ENCODE measurements around the gene IDH1. TPM values are rescaled to one million over a fixed set of nuclear protein-coding genes. Genes with fewer than 3 reads are reported as not detected.
"Not testable (repeated sequence)": the region's sequence is repeated elsewhere in the genome, so short reads cannot be mapped to it uniquely, and the experiment has no call there.

IDH1 gene
- total and polyA plus RNA-seq, 3 donors from 2014 or later: 80.0 to 120 (median 93.4) TPM

DNA sequence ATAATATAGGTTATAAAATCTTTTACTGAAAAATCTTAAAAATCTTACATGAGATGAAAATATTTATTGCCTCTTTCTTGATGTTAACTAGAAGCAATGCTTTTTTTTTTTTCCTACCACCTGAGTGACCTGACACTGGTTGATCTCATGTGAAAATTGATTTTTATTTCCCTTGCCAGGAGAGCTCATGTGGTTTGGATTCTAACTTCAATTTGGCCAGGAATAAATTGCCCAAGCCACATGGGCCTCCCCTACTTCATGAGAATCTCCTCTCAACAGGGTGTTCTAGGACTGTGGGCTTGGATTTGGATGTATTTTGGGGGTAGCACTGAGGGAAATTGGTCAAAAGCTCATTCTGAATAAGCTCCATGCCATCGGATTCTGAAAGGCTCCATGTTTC, 20.1 kb downstream of the IDH1 start:
- intact Hi-C loops (cut with DNase I; ENCODE audit: low total_unique reads): no loop called here
- Histone ChIP-seq H3K27ac (no peak overlapping the region), H3K27me3 (no peaks in the 10 kb centered on the region), H3K36me3 (ENCODE audit: low read depth, missing control alignments) (no peaks in the 10 kb centered on the region), H3K4me3 (no peak overlapping the region), H3K4me1 (no peaks in the 10 kb centered on the region), H3K9me3 (no peaks in the 10 kb centered on the region)
- TF ChIP-seq POLR2A (IDR thresholded peaks at IDR 0.05): no peak
- TF ChIP-seq, protein P1, sequence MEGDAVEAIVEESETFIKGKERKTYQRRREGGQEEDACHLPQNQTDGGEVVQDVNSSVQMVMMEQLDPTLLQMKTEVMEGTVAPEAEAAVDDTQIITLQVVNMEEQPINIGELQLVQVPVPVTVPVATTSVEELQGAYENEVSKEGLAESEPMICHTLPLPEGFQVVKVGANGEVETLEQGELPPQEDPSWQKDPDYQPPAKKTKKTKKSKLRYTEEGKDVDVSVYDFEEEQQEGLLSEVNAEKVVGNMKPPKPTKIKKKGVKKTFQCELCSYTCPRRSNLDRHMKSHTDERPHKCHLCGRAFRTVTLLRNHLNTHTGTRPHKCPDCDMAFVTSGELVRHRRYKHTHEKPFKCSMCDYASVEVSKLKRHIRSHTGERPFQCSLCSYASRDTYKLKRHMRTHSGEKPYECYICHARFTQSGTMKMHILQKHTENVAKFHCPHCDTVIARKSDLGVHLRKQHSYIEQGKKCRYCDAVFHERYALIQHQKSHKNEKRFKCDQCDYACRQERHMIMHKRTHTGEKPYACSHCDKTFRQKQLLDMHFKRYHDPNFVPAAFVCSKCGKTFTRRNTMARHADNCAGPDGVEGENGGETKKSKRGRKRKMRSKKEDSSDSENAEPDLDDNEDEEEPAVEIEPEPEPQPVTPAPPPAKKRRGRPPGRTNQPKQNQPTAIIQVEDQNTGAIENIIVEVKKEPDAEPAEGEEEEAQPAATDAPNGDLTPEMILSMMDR (IDR thresholded peaks at IDR 0.05): no peak
- 89% methylated on average over 1 of the region's 1 CpG; no CpG with 5 or more reads in 1 of the 2 donors for WGBS, 2 donors
- no peak for DNase-seq

DNA sequence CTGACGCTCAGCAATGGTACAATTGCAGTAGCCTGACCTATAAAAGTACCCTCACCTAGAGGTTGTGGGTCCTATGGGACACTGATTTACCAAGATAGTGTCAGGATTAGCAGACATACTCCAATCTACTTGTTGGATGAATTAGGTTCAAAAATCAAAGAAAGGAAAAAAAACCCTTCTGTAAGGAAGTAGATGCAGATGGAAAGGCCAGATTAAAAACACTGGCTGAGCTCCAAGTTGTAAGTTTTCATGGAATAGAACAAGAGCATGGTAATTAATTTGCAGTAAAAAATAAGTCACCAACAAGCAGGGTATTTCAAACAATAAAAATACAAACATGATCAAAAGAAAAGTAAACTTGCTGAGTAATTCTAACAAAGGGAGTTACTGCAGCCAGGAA, 26.4 kb downstream of the IDH1 start:
- intact Hi-C loops (cut with DNase I; ENCODE audit: low total_unique reads): no loop called here
- no peak for DNase-seq
- no peak overlapping the region for H3K4me3 ChIP-seq
- no peaks in the 10 kb centered on the region for H3K4me1 ChIP-seq
- no peaks in the 10 kb centered on the region for H3K27me3 ChIP-seq
- 73 to 74% methylated on average over 1 of the region's 1 CpG for WGBS, 2 donors
- TF ChIP-seq POLR2A (IDR thresholded peaks at IDR 0.05): no peak
- TF ChIP-seq, protein P1 (IDR thresholded peaks at IDR 0.05): no peak
- no peaks in the 10 kb centered on the region for H3K36me3 ChIP-seq (ENCODE audit: low read depth, missing control alignments)
- H3K9me3 ChIP-seq: no peaks in the 10 kb centered on the region
- H3K27ac ChIP-seq: no peak overlapping the region

DNA sequence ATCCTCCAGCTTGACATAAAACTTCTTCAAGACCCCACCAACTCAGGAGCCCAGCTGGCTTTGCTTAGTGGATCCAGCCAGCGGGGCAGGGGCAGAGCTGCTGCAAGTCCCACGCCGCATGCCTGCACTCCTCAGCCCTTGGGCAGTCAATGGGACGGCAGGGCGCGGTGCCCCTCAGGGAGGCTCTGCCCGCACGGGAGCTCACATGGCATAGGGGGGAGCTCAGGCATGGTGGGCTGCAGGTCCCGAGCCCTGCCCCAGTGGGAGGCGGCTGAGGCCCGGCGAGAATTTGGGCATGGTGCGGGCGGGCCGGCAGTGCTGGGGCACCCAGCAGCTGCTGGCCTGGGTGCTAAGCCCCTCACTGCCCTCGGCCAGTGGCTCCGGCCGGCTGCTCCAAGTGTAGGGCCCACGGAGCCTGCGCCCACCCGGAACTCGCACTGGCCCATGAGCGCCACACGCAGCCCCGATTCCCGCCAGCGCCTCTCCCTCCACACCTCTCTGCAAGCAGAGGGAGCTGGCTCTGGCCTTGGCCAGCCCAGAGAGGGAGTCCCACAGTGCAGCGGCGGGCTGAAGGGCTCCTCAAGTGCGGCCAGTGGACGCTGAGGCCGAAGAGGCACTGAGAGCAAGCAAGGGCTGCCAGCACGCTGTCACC, 27.2 kb downstream of the IDH1 start:
- no peak overlapping the region for H3K4me3 ChIP-seq
- DNase-seq: no peak
- TF ChIP-seq POLR2A (IDR thresholded peaks at IDR 0.05): no peak
- TF ChIP-seq, protein P1 (IDR thresholded peaks at IDR 0.05): no peak
- no peaks in the 10 kb centered on the region for H3K27me3 ChIP-seq
- H3K27ac ChIP-seq: no peak overlapping the region
- no peaks in the 10 kb centered on the region for H3K36me3 ChIP-seq (ENCODE audit: low read depth, missing control alignments)
- WGBS, 2 donors: 89 to 100% methylated on average over 2 to 30 of the region's 33 CpGs
- no peaks in the 10 kb centered on the region for H3K9me3 ChIP-seq
- intact Hi-C loops (cut with DNase I; ENCODE audit: low total_unique reads): no loop called here
- no peaks in the 10 kb centered on the region for H3K4me1 ChIP-seq

DNA sequence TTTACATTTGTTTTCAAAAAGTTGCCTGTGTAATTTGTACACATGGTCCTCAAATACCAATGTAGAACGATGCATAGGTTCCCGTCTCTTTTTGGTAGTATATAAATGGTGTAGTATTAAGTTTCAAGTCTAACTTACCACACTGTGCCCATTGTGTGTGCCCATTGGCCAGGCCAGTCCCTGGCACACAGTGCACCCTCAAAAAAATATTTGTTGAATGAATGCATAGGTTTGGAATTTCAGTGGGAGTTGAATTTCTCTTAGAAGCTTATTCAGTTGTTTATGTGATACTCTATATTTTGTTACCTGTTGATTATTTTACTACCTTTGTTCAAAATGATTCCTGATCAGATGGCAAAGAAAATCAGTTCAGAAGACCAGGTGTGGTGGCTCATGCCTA, 30.1 kb downstream of the IDH1 start:
- no peak for DNase-seq
- Histone ChIP-seq H3K36me3 (ENCODE audit: low read depth, missing control alignments) (no peaks in the 10 kb centered on the region), H3K27me3 (no peaks in the 10 kb centered on the region), H3K4me3 (no peak overlapping the region), H3K4me1 (no peaks in the 10 kb centered on the region), H3K9me3 (no peaks in the 10 kb centered on the region), H3K27ac (no peak overlapping the region)
- no peak for TF ChIP-seq POLR2A (IDR thresholded peaks at IDR 0.05)
- TF ChIP-seq, protein P1 (IDR thresholded peaks at IDR 0.05): no peak
- intact Hi-C loops (cut with DNase I; ENCODE audit: low total_unique reads): no loop called here
- 96 to 98% methylated on average over 2 of the region's 2 CpGs for WGBS, 2 donors

DNA sequence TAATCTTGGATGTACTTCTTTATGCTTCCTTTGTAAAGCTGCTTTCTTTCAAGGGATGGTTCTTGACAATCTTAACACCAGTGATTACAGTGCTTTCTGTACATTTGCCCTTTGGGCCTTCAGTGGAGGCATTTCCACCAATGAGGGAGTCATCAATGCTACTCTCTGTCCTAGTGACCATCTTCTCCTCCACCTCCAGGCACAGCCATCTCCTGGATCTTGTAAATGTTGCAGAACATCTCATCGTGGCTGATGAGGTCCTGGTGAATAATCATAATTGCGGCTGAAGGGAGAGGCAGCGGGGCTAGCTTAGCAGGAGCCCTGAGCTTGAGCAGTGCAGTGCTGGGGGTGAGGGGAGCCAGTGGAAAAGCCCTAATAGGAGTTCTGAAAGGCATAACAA, 32.5 kb downstream of the IDH1 start:
- no peaks in the 10 kb centered on the region for H3K4me1 ChIP-seq
- no peaks in the 10 kb centered on the region for H3K36me3 ChIP-seq (ENCODE audit: low read depth, missing control alignments)
- DNase-seq: no peak
- intact Hi-C loops (cut with DNase I; ENCODE audit: low total_unique reads): no loop called here
- WGBS, 2 donors: 91 to 94% methylated on average over 3 of the region's 3 CpGs
- no peak overlapping the region for H3K4me3 ChIP-seq
- TF ChIP-seq, protein P1 (IDR thresholded peaks at IDR 0.05): no peak
- TF ChIP-seq POLR2A (IDR thresholded peaks at IDR 0.05): no peak
- H3K27me3 ChIP-seq: no peaks in the 10 kb centered on the region
- H3K27ac ChIP-seq: no peak overlapping the region
- H3K9me3 ChIP-seq: no peaks in the 10 kb centered on the region

DNA sequence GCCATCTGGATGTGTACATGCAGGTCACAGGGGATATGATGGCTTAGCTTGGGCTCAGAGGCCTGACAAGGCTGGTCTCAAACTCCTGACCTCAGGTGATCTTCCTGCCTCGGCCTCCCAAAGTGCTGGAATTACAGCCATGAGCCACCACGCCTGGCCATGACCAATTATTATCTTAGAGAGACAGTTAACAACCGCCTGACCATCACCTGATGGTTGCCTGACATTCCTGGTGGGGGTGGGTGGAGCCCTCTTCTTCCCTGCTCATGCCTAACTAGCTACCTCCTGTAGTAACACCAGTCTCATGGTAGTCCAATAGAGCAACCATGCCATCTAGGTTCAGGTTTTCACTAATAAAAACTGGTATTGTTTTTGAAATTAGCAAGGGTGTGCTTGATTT, 33.0 kb downstream of the IDH1 start:
- 89 to 95% methylated on average over 3 of the region's 3 CpGs for WGBS, 2 donors
- DNase-seq; H3K4me3 ChIP-seq; H3K4me1 ChIP-seq; intact Hi-C loops (cut with DNase I; ENCODE audit: low total_unique reads); H3K9me3 ChIP-seq; H3K36me3 ChIP-seq (ENCODE audit: low read depth, missing control alignments); H3K27me3 ChIP-seq; H3K27ac ChIP-seq: not testable (repeated sequence)

All from testis (tissue), 3 donors.